ENCODE measurements around the gene KCNK6.
A peak's percentile ranks its signal among the peaks of the same experiment; 100 is the strongest.
"Not testable (repeated sequence)": the region's sequence is repeated elsewhere in the genome, so short reads cannot be mapped to it uniquely, and the experiment has no call there.

KCNK6 gene

GRCh38 chr19:38326591-38326990, 6.9 kb downstream of the KCNK6 start:
- DNase-seq: no peak

GRCh38 chr19:38329651-38330050, 10.0 kb downstream of the KCNK6 start:
- no peak for DNase-seq

- DNase-seq: no peak
These were observed 12.1 kb downstream of the KCNK6 start for GRCh38 chr19:38331728-38332127.

GRCh38 chr19:38333245-38333644, 13.6 kb downstream of the KCNK6 start:
- DNase-seq: no peak

GRCh38 chr19:38335949-38336637, 16.4 kb downstream of the KCNK6 start:
- peak; percentile 81 to 92 for DNase-seq

- peak; percentile 65 to 89 for DNase-seq
These were observed 17.2 kb downstream of the KCNK6 start for GRCh38 chr19:38336638-38337359.

- no peak for DNase-seq
These were observed 17.7 kb downstream of the KCNK6 start for GRCh38 chr19:38337360-38337653.

GRCh38 chr19:38339011-38339410, 19.4 kb downstream of the KCNK6 start:
- not testable (repeated sequence) for DNase-seq

- no peak for DNase-seq
These were observed 21.3 kb downstream of the KCNK6 start for GRCh38 chr19:38340927-38341326.

- DNase-seq: no peak
These were observed 27.2 kb downstream of the KCNK6 start for GRCh38 chr19:38346837-38347236.

- DNase-seq: no peak
These were observed 31.2 kb downstream of the KCNK6 start for GRCh38 chr19:38350883-38351282.

- no peak for DNase-seq
These were observed 32.3 kb downstream of the KCNK6 start for GRCh38 chr19:38351865-38352395.

- no peak for DNase-seq
These were observed 33.0 kb downstream of the KCNK6 start for GRCh38 chr19:38352611-38353010.

GRCh38 chr19:38355728-38356725, 36.4 kb downstream of the KCNK6 start:
- DNase-seq: no peak

GRCh38 chr19:38358071-38358470, 38.4 kb downstream of the KCNK6 start:
- no peak for DNase-seq

- DNase-seq: no peak
These were observed 39.8 kb downstream of the KCNK6 start for GRCh38 chr19:38359242-38360021.

GRCh38 chr19:38360351-38360750, 40.7 kb downstream of the KCNK6 start:
- no peak for DNase-seq

- DNase-seq: peak in 1 of 2 experiments; percentile 33
These were observed 41.4 kb downstream of the KCNK6 start for GRCh38 chr19:38360839-38361631.

- DNase-seq: peak; percentile 52 to 83
These were observed 42.0 kb downstream of the KCNK6 start for GRCh38 chr19:38361633-38362075.

- peak; percentile 63 to 85 for DNase-seq
These were observed 42.7 kb downstream of the KCNK6 start for GRCh38 chr19:38362076-38362945.
